GM19324 (cell line): ENCODE data around the gene SLC44A1.
A peak's percentile ranks its signal among the peaks of the same experiment; 100 is the strongest.

ENCODE experiments used
- ATAC-seq: cut with Tn5 transposase; IDR thresholded peaks from one replicate; pipeline ENCODE4 v1.9.1; 2021; ENCODE audit warnings: mild to moderate bottlenecking, moderate library complexity; ENCODE audit not compliant: unreplicated experiment, low FRiP score

The SLC44A1 gene

DNA sequence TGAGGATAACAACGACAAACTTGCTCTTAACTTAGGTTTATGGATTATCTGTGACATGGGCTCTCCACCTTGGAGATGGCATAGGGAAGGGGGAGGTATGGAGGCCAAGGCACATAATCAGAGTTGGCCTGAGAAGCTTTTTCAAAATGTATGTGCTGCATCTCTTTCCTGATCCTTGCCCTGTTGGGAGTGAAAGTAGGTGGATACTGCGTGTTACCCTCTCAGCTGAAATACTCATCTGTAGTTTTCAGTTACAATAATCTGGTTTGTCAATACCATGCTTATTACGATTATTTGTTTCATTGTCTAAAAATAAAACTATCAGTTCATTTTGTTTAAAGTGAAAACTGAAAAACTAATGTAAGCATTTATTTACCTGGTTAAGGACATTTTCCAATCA lies 86.7 kb downstream of the SLC44A1 start:
- peak; percentile 35 for ATAC-seq

DNA sequence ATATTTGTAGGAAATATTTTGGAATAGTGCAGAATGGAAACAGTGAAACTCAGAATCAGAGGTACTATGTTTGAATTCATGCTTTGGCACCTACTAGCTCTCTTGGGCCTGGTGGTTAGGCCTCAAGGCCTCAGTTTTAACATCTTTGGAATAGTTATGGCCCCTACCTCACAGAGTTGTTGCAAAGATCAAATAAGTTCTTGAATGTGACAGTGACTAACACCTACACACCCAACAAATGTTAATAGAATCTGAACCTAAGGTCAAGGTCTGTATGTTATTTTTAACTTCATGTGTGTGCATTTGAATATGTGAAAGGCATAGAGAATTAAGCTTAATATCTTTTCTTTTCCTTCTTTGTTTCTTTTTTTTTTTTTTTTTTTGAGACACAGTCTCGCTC lies 87.3 kb downstream of the SLC44A1 start:
- ATAC-seq = no peak

DNA sequence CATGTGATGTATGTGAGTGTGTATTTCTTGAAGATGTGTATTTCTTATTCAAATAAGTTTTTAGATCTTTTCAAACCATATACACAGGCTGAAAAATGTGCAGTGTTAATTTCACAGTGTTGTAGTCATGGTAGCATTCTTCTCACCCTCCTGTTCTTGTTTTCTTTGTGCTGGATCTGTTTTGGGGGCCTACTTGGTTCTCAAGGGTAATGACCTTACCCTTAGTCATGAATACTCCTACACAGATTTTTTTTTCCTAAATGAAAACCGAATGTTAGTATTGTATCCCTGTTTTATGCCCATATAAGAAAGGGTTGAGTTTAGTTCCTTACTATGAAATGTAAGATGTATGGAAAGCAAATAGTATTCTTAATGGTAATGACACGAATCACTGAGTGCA lies 88.0 kb downstream of the SLC44A1 start:
- no peak for ATAC-seq

DNA sequence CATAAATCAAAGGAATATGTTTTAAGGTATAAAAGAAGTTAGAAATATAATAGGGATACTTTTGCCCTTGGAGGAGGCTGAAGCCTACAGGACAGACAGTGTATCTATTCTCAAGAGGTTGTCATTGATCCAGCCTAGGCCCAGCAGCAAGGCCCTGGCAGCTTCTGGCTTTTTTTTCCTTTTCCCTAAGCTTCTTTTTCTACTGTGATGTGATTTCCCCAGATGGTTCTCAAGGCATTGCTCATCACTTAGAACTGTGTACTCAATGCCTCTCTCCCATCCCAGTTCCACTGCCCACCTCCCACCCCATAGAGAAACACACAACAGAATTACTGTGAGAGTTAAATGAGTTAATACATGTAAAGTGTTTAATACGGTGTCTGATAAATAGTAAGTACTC lies 88.6 kb downstream of the SLC44A1 start:
- ATAC-seq = no peak

DNA sequence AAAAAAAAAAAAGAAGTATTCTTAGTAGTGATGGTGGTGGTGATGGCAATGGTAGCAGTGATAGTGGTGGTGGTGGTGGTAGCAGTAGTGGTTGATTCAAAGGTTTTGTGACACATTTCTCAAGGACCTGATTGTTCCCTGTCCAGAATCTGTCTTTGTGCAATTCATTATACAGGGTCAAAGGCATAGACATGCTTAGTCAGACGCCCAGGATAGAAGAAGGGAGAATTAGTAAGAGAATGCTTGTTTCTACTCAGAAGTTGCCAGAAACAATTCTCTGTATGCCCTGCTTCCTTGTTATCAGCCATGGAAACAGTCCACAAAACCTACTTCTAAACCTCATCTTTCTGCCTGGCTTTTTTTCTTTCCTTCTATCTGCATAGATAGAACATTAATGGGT lies 89.4 kb downstream of the SLC44A1 start:
- no peak for ATAC-seq

DNA sequence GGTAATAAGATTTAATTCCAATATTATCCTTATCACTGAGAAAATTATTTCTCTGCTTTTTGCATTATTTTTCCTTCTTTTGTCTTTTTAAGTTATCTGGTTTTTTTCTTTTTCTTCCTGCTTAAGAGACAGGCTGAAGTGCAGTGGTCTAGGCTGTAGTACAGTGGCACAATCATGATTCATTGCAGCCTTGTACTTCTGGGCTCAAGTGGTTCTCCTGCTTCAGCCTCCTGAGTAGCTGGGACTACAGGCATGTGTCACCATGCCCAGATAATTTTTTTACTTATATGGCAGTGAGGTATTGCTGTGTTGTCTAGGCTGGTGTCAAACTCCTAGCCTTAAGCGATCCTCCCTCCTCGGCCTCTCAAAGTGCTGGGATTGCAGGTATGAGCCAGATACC lies 93.9 kb downstream of the SLC44A1 start:
- no peak for ATAC-seq

DNA sequence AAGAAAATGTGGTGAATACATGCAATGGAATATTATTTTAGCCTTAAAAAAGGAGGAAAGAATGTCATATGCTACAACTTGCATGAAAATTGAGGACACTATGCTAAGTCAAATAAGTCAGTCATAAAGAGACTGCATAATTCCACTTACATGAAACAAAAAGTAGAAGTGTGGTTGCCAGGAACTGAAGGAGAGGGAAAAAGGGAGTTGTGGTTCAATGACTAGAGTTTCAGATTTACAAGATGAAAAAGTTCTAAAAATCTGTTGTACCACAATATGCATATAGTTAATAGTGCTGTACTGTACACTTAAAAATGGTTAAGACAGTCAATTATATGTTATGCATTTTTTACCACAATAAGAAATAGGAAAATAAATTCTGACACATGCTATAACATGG lies 95.4 kb downstream of the SLC44A1 start:
- ATAC-seq = no peak

DNA sequence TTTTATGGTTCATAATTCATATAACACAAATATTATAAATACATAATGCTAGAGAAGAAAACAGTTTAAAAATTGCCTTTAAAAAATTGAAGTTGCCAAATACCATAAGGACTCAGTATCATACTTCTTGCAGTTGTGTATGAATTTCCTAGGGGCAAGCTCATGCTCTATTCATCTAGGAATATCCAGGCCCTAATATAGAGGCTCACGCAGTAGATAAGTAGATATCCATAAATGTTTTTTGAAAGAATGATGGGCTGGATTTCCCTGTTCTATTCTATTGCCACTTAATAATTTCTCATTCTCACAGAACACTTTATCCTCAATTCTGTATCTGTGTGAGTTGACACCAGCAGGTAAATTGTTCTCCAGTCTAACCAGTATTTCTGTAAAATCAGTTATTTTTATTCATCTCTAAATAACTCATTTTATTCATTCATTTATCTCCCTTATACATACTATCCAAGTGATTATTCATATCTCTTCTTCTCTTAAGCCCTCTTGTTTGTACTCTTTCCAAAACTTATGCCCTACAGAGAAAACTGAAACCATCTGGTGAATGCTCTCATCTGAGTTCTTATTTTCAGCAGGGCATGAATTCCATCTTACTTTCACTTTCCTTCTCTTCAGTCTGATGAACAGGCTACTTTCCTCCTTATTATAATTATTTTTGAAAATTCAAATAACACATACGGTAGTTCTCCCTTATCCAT lies 97.1 kb downstream of the SLC44A1 start:
- no peak for ATAC-seq

DNA sequence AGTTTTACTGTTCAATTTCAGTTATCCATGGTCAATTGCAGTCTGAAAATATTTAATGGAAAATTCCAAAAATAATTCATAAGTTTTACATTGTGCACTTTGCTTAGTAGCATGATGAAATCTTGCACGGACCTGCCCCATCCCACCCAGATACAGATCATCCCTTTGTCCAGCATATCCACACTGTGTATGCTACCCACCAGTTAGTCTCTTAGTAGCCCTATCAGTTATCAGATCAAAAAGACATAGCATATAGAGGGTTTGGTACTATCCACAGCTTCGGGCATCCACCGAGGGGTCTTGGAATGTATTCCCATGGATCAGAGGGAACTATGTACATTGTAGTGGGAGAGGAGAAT lies 97.7 kb downstream of the SLC44A1 start:
- no peak for ATAC-seq

DNA sequence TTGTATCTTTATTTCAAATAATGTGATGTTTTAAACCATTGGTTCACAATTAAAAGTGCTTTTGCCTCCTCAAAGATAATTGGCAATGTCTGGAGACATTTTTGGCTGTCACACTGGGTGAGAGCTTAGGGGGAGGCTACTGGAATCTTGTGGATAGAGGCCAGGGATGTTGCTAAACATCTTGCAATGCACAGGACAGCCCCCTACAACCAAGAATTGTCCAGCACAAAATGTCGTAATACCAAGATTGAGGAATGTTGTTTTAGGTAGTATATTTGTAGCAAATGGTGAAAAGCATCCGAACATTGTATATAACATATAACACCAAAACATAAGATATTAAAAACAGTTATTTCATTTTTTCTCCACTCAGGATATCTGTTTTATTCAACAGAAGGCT lies 99.8 kb downstream of the SLC44A1 start:
- no peak for ATAC-seq

DNA sequence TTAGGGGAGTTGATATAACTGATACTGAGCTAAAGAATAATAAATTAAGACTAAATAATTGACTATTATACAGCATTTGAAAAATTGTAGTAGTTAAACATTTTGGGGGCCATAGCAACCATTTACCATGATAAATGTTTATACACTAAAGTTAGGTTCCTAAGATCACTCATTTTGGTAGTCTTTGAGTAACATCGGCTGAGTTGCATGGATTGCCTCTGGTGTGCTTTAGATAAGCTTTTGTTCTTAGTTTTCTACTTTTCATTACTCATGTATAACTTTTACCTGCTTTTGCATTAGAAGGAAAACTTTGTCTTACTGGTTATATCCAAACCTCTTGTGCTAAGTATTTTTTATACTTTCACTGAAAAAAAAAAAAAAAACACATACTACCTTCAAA lies 101.2 kb downstream of the SLC44A1 start:
- no peak for ATAC-seq

DNA sequence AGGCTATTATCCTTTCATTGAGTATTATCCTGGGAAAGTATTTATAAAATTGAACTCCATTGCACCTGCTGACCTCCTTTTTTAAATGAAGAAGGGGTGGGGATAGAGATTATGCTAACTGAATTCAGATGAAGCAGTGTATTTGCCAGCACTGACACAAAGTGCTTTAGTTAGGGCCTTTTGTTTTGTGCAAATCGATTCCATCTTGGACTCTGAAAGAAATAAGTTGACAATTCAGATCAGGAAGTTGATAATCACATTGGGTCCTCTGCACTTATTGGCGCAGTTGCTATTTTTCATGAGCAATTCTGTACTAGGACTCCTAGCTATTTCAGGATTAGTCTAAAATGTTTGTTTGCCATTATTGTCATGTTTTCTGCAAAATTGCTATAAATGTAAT lies 101.8 kb downstream of the SLC44A1 start:
- ATAC-seq = no peak

DNA sequence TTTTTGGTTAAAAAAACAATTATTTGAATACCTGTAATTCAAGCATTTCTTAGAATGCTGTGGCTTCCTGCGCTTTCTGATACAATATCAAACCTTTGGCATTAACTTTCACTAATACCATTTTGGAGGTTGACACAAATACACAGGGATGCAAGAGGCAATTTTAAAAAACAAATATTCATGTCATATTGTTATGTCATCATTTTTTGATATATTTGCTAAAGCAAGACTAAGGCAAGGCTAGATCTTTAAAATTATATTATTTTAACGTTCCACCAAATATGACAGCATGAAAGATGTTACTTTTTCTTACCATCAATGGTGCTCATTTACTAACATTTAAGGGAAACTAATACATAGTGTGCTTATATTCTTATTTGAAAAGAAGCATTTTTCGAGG lies 110.0 kb downstream of the SLC44A1 start:
- ATAC-seq = no peak

DNA sequence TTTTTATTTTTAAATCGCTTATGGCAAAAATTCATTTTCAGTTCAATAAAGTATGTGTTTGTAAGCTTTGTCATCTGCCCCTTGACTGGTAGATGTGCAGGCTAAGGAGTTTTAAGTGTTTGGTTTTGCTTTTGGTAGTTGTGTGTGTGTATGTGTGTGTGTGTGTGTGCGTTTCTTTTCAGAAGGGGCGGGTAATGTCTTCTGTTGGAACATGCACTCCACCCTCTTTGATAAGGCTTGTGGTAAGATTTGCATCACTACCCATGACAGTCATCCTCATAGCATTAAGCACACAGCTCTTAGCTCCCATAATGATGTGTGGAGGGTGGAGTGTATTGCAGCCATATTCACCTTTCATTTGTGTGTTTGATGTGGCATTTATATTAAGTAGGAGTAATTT lies 111.3 kb downstream of the SLC44A1 start:
- ATAC-seq = peak; percentile 57

DNA sequence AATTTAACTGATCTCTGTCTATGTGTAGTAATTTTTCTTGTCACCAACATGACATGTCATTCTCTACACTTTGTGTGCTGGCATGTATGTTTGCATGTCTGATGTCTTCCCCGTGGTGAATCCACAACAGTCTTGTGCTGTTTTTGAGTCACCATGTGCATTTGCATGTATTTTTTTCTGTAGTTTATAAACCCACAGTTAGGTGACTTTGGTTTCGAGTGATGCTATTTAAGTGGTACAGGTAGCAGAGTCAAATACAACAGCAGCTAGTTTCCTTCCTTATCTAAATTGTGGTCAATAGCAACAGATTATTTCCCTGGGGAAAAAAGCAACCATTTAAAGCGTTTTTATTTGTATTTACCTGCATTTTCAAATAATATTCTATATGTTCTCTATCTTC lies 113.5 kb downstream of the SLC44A1 start:
- ATAC-seq = peak; percentile 90

DNA sequence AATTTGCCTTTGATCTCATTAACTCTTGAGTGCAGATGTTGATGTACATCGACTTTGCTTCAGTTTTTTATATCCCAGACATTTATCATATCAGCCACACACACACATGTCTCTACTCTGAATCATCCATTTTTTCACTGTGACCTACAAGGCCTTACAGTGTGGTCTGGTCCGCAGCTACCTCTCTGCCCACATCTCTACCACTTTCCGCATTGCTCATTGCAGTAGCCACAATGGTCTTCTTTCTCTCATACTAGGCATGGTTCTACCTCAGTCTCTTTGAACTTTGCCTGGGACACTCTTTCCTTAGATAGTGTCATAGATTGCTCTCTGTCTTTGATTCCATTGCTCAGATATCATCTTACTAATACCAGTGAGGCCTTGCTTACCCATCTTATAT lies 115.4 kb downstream of the SLC44A1 start:
- ATAC-seq = no peak

DNA sequence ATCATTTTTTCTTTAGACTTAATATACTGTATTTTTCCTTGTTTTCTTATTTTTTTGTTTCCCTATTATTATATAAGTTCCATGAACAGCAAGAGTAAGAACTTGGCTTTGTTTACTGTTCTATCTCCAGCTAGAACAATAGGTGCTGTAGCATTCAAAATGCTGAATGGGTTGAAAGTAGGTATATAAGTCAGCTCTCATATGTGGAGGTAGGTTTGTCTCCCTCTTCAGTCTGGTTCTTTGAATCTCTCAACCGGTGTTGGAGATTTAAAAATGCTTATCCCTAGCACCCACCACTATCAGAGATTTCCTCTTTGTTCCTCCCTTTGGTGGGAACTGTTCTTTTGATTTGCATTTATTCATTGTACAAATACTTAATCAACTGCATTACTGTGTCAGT lies 115.9 kb downstream of the SLC44A1 start:
- ATAC-seq = no peak

DNA sequence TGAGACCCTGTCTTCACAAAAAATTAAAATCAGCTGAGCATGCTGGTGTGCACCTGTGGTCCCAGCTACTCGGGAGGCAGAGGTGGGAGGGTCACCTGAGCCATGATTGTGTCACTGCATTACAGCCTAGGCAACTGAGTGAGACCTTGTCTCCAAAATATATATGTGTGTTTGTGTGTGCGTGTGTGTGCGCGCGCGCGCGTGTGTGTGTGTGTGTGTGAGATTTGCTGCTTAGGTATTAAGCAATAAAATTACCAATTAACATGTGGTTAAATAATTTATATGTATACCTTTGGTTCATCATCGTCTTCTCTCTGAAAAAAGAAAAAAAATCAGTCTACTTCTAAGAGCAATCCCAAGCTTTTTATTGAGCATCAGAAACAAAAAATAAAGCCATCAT lies 117.4 kb downstream of the SLC44A1 start:
- no peak for ATAC-seq

DNA sequence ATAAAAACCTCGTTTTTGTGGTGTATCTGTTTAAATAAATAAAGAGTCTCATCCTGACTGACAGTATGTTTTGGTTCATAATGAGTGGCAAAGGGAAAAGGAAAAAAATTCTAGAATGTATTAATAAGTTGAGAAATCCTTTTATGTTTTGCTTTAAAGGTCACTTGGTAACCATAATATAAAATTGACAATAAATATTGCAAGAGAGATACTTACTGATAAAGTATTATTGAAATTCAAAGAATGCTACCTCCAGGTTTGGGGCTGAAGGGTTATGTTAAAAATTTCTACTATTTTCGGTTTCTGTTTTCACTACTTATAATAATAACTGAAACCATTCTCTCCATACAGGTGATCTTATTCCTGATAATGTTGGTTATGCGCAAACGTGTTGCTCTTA lies 118.0 kb downstream of the SLC44A1 start:
- ATAC-seq = no peak

DNA sequence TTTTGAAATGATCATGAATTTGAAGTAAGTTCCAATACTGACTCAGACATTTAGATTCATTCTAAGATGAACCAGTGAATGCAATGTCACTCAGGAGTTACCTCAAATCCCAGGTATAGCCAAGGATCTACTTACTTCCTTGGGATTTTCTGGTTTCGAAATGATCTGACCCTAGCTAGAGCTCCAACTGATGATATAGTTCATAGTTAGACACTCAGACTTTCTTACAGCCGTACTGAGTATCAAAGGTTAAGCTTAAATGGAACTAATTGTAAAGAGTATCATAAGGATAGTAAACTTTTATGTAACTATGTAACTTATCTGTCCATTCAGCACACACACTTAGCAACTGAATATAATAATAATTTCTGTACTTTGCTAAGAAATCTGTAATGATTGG lies 119.4 kb downstream of the SLC44A1 start:
- ATAC-seq = no peak

DNA sequence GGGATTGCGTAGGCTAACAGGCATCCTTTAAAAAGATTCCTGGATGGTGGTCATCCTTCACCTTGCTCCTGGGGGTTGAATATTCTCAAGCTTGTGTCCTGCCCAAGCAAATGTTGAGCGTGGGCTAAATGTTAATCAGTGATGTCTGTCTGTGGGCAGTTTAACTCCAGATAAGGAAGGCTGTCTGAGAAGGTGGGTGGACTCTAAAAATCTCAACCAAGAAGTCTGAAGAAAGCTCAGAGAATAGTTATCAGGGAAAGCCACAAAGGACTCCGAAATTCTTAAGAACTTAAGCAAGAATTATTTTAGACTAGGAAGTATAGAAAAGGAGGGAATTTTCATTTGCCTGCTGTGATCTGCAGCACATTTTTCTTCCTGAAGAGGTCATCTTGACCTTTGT lies 125.5 kb downstream of the SLC44A1 start:
- no peak for ATAC-seq

DNA sequence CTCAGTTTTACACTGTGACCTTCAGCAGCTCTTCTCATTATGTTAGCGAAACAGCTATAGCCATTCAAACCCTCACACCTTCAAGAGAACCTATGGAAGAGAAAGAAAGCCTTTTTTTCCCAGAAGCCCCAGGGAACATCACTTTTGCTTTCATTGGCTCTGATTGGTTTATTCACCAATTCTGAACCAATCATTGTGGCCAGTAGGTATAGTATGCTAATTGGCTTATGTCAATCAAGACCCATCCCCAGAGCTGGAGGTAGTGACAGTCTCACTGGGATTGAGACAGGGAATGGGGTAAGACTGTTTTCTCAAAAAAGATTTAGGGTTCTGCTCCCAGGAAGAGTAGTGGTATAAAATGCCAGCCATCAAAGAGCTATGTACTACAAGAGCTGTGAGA lies 129.3 kb downstream of the SLC44A1 start:
- ATAC-seq = no peak

DNA sequence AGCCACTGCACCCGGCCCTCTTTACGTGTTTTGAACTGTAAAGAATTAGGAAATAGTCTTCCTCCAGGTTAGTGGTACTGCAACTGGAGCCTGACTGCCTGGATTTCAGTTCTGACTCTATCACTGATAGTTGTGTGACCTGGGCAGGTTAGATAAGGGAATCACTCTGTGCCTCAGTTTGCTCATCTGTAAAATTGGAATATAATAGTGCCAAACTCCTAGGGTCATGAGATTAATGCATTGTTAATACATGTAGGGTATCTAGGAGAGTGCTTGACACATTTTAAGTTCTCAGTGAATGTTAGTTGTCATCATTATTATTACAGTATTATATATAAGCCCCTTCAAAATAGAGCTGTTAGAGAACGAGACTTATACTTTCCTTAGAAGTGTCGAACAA lies 130.9 kb downstream of the SLC44A1 start:
- no peak for ATAC-seq
